Erythroblast (primary cell): ENCODE results near the gene PDK3.

Experiments used
- DNase-seq, 2 experiments: peaks; one replicate each; lab custom pipeline; 2025; lab: John Stamatoyannopoulos, UW
- GATA1 ChIP-seq: IDR thresholded peaks from 2 replicates; pipeline ENCODE4 v1.6.1; 2011; ENCODE audit warnings: low read depth, mild to moderate bottlenecking, control low read depth, low read length, moderate library complexity
- POLR2A ChIP-seq: IDR thresholded peaks from 2 replicates; pipeline ENCODE4 v1.6.1; 2011; ENCODE audit warnings: mild to moderate bottlenecking, low read length

PDK3 gene

GRCh38 chrX:24493740-24494581 lies 28.9 kb downstream of the PDK3 start:
- DNase-seq = no peak
- no peak for TF ChIP-seq POLR2A
- TF ChIP-seq GATA1 = no peak

- TF ChIP-seq GATA1 (no peak), POLR2A (no peak)
- DNase-seq = peak; percentile 2 to 18
Observed at GRCh38 chrX:24494647-24495075, 29.6 kb downstream of the PDK3 start.

GRCh38 chrX:24495700-24496099 lies 30.6 kb downstream of the PDK3 start:
- no peak for TF ChIP-seq POLR2A
- TF ChIP-seq GATA1 = no peak
- no peak for DNase-seq

GRCh38 chrX:24498181-24498580 lies 33.1 kb downstream of the PDK3 start:
- TF ChIP-seq GATA1 (no peak), POLR2A (no peak)
- peak; percentile 8 to 15 for DNase-seq

GRCh38 chrX:24498975-24499374 lies 33.9 kb downstream of the PDK3 start:
- TF ChIP-seq POLR2A (no peak), GATA1 (no peak)
- peak; percentile 7 to 38 for DNase-seq

GRCh38 chrX:24506082-24506481 lies 41.0 kb downstream of the PDK3 start:
- peak; percentile 12 to 40 for DNase-seq
- TF ChIP-seq POLR2A (no peak), GATA1 (no peak)

- no peak for DNase-seq
- TF ChIP-seq GATA1 = no peak
- no peak for TF ChIP-seq POLR2A
Observed at GRCh38 chrX:24508375-24508774, 43.3 kb downstream of the PDK3 start.

GRCh38 chrX:24513416-24513815 lies 48.3 kb downstream of the PDK3 start:
- TF ChIP-seq GATA1 = no peak
- TF ChIP-seq POLR2A = no peak

GRCh38 chrX:24515447-24515846 lies 50.4 kb downstream of the PDK3 start:
- DNase-seq = peak; percentile 0 to 6
- TF ChIP-seq POLR2A (no peak), GATA1 (no peak)

More at GRCh38 chrX:24513416-24513815, 48.3 kb downstream of the PDK3 start:
- DNase-seq = no peak

- TF ChIP-seq GATA1 (no peak), POLR2A (no peak)
- no peak for DNase-seq
Observed at GRCh38 chrX:24520472-24520871, 55.4 kb downstream of the PDK3 start.

- TF ChIP-seq POLR2A (no peak), GATA1 (no peak)
- DNase-seq = no peak
Observed at GRCh38 chrX:24525455-24525854, 60.4 kb downstream of the PDK3 start.

- no peak for DNase-seq
- TF ChIP-seq POLR2A (no peak), GATA1 (no peak)
Observed at GRCh38 chrX:24526616-24527015, 61.5 kb downstream of the PDK3 start.

- TF ChIP-seq GATA1 (no peak), POLR2A (no peak)
- DNase-seq = no peak
Observed at GRCh38 chrX:24528605-24529004, 63.5 kb downstream of the PDK3 start.

GRCh38 chrX:24536551-24536950 lies 71.5 kb downstream of the PDK3 start:
- no peak for DNase-seq
- TF ChIP-seq GATA1 = no peak
- no peak for TF ChIP-seq POLR2A
